GM15510 (cell line): ENCODE results near the gene DOCK1.

Experiments used
- POLR2A ChIP-seq: IDR thresholded peaks from 3 replicates; pipeline ENCODE4 v1.6.1; 2011; ENCODE audit warnings: borderline replicate concordance; ENCODE audit not compliant: insufficient read length; ENCODE audit errors: extremely low read depth

The DOCK1 gene

GRCh38 chr10:127299956-127300689, 394.9 kb downstream of the DOCK1 start:
- no peak for TF ChIP-seq POLR2A

- TF ChIP-seq POLR2A = no peak
Measured at GRCh38 chr10:127300868-127301321, 395.7 kb downstream of the DOCK1 start.

- TF ChIP-seq POLR2A = no peak
Measured at GRCh38 chr10:127302343-127302742, 397.1 kb downstream of the DOCK1 start.

GRCh38 chr10:127303105-127303504, 397.9 kb downstream of the DOCK1 start:
- TF ChIP-seq POLR2A = no peak

GRCh38 chr10:127303746-127304145, 398.5 kb downstream of the DOCK1 start:
- no peak for TF ChIP-seq POLR2A

- TF ChIP-seq POLR2A = no peak
Measured at GRCh38 chr10:127306479-127306878, 401.3 kb downstream of the DOCK1 start.

GRCh38 chr10:127307338-127307737, 402.1 kb downstream of the DOCK1 start:
- no peak for TF ChIP-seq POLR2A

GRCh38 chr10:127308031-127308430, 402.8 kb downstream of the DOCK1 start:
- no peak for TF ChIP-seq POLR2A

GRCh38 chr10:127310430-127310829, 405.2 kb downstream of the DOCK1 start:
- TF ChIP-seq POLR2A = no peak

- no peak for TF ChIP-seq POLR2A
Measured at GRCh38 chr10:127310923-127311322, 405.7 kb downstream of the DOCK1 start.

GRCh38 chr10:127313996-127314700, 408.9 kb downstream of the DOCK1 start:
- no peak for TF ChIP-seq POLR2A

- TF ChIP-seq POLR2A = no peak
Measured at GRCh38 chr10:127314797-127315196, 409.6 kb downstream of the DOCK1 start.

- no peak for TF ChIP-seq POLR2A
Measured at GRCh38 chr10:127315888-127316287, 410.7 kb downstream of the DOCK1 start.

GRCh38 chr10:127318396-127318795, 413.2 kb downstream of the DOCK1 start:
- TF ChIP-seq POLR2A = no peak

GRCh38 chr10:127319271-127319670, 414.0 kb downstream of the DOCK1 start:
- no peak for TF ChIP-seq POLR2A

GRCh38 chr10:127319691-127320090, 414.5 kb downstream of the DOCK1 start:
- no peak for TF ChIP-seq POLR2A
